HepG2 (cell line): ENCODE measurements around the gene GRK3. TPM values are rescaled to one million over a fixed set of nuclear protein-coding genes. Genes with fewer than 3 reads are reported as not detected.

ENCODE experiments used
- BRCA1 ChIP-seq: sonication (generic); formaldehyde crosslinking; IDR thresholded peaks from 2 replicates; pipeline ENCODE4 v1.4.0; 2020; ENCODE audit warnings: missing genetic modification reagents
- ETV5 ChIP-seq: IDR thresholded peaks from 2 replicates; pipeline ENCODE4 v1.6.1; 2018; ENCODE audit warnings: missing biosample characterization, missing genetic modification reagents, inconsistent platforms, borderline replicate concordance
- FOXO1 ChIP-seq: sonication (generic); formaldehyde crosslinking; IDR thresholded peaks from 2 replicates; pipeline ENCODE4 v1.4.0; 2020; ENCODE audit warnings: missing genetic modification reagents
- GFI1 ChIP-seq: sonication (generic); formaldehyde crosslinking; IDR thresholded peaks from 2 replicates; pipeline ENCODE4 v1.5.0; 2020; ENCODE audit warnings: missing genetic modification reagents, mild to moderate bottlenecking, borderline replicate concordance
- HES4 ChIP-seq: sonication (generic); formaldehyde crosslinking; IDR thresholded peaks from 2 replicates; pipeline ENCODE4 v1.9.0; 2021; ENCODE audit warnings: mild to moderate bottlenecking, missing genetic modification reagents, borderline replicate concordance
- HNF4A ChIP-seq: sonication (generic); formaldehyde crosslinking; IDR thresholded peaks from 2 replicates; pipeline ENCODE4 v1.4.0; 2020; ENCODE audit warnings: missing genetic modification reagents
- IRF1 ChIP-seq: sonication (generic); formaldehyde crosslinking; IDR thresholded peaks from 2 replicates; pipeline ENCODE4 v1.4.0; 2020; ENCODE audit warnings: low read depth, mild to moderate bottlenecking, missing genetic modification reagents
- MAZ ChIP-seq, 2 experiments: sonication (generic) in 1 of 2; formaldehyde crosslinking in 1 of 2; IDR thresholded peaks; 2 replicates each; pipeline versions ENCODE4 v1.5.0 to v1.6.1; 2012 to 2020; ENCODE audit warnings: low read depth in 2 of 2, mild to moderate bottlenecking in 2 of 2, borderline replicate concordance in 1 of 2, improper control_type of control experiment in 1 of 2, low read length in 1 of 2, missing genetic modification reagents in 1 of 2, moderate library complexity in 1 of 2
- NFIB ChIP-seq: sonication (generic); formaldehyde crosslinking; IDR thresholded peaks from 2 replicates; pipeline ENCODE4 v1.9.0; 2021; ENCODE audit warnings: missing genetic modification reagents, mild to moderate bottlenecking, borderline replicate concordance
- NR3C1 ChIP-seq: sonication (generic); formaldehyde crosslinking; IDR thresholded peaks from 2 replicates; pipeline ENCODE4 v1.4.0; 2020; ENCODE audit warnings: missing genetic modification reagents
- PAWR ChIP-seq: sonication (generic); formaldehyde crosslinking; IDR thresholded peaks from 2 replicates; pipeline ENCODE4 v1.4.0; 2020; ENCODE audit warnings: missing genetic modification reagents, mild to moderate bottlenecking, borderline replicate concordance
- PRDM15 ChIP-seq: sonication (generic); formaldehyde crosslinking; IDR thresholded peaks from 2 replicates; pipeline ENCODE4 v1.4.0; 2020; ENCODE audit warnings: missing genetic modification reagents
- PRPF4 ChIP-seq: fragments of 200-400 bp; formaldehyde crosslinking; IDR thresholded peaks from 2 replicates; pipeline ENCODE4 v1.6.1; 2016; ENCODE audit warnings: low read length, low read depth; ENCODE audit not compliant: poor library complexity, severe bottlenecking
- SRSF1 ChIP-seq: fragments of 200-400 bp; formaldehyde crosslinking; optimal IDR thresholded peaks from 2 replicates; pipeline ENCODE3; 2017; ENCODE audit warnings: mild to moderate bottlenecking, low read depth, low read length, moderate library complexity
- SRSF9 ChIP-seq: fragments of 200-400 bp; formaldehyde crosslinking; IDR thresholded peaks from 2 replicates; pipeline ENCODE4 v1.6.1; 2018; ENCODE audit warnings: borderline replicate concordance, mild to moderate bottlenecking, low read depth, low read length; ENCODE audit not compliant: insufficient read depth, poor library complexity, severe bottlenecking
- ZEB1 ChIP-seq: IDR thresholded peaks from 2 replicates; pipeline ENCODE4 v1.6.1; 2012; ENCODE audit warnings: mild to moderate bottlenecking, low read depth, inconsistent platforms; ENCODE audit not compliant: insufficient replicate concordance
- ZFP91 ChIP-seq: sonication (generic); formaldehyde crosslinking; IDR thresholded peaks from 2 replicates; pipeline ENCODE4 v1.9.0; 2022; ENCODE audit warnings: missing genetic modification reagents, mild to moderate bottlenecking, borderline replicate concordance
- ZNF124 ChIP-seq: sonication (generic); formaldehyde crosslinking; IDR thresholded peaks from 2 replicates; pipeline ENCODE4 v1.4.0; 2020; ENCODE audit warnings: missing genetic modification reagents
- ZNF205 ChIP-seq: IDR thresholded peaks from 2 replicates; pipeline ENCODE4 v1.6.1; 2018; ENCODE audit warnings: missing biosample characterization, missing genetic modification reagents
- ZNF260 ChIP-seq: sonication (generic); formaldehyde crosslinking; IDR thresholded peaks from 2 replicates; pipeline ENCODE4 v1.4.0; 2020; ENCODE audit warnings: missing genetic modification reagents, low read depth, mild to moderate bottlenecking, borderline replicate concordance
- ZNF432 ChIP-seq: sonication (generic); formaldehyde crosslinking; IDR thresholded peaks from 2 replicates; pipeline ENCODE4 v1.5.0; 2020; ENCODE audit warnings: missing genetic modification reagents, mild to moderate bottlenecking, borderline replicate concordance
- ZNF709 ChIP-seq: sonication (generic); formaldehyde crosslinking; IDR thresholded peaks from 2 replicates; pipeline ENCODE4 v1.5.0; 2020; ENCODE audit warnings: mild to moderate bottlenecking, missing genetic modification reagents
- ZNF777 ChIP-seq: sonication (generic); formaldehyde crosslinking; IDR thresholded peaks from 2 replicates; pipeline ENCODE4 v1.4.0; 2020; ENCODE audit warnings: missing genetic modification reagents
- polyA plus RNA-seq, 8 experiments: library from polyadenylated mRNA; depleted of rRNA in 3 of 8; stranded (reverse) in 7 of 8; unstranded in 1 of 8; fragments of >200 nt; fragmentation: Illumina TruSeq in 4 of 8; extraction: Trizol in 4 of 8; gene quantifications; 2 replicates each; pipeline versions ENCODE4 v1.2.1 to v1.2.3, GENCODE V29; 2011 to 2016; ENCODE audit warnings: low read depth in 4 of 8, missing spikeins in 1 of 8, mixed read lengths in 1 of 8; ENCODE audit not compliant: insufficient read depth in 1 of 8
- total RNA-seq, 5 experiments: library from RNA; depleted of rRNA; stranded (reverse); fragments of >200 nt; fragmentation: Illumina TruSeq; extraction: Trizol; gene quantifications; 2 replicates each; pipeline ENCODE4 v1.2.3, GENCODE V29; 2016; ENCODE audit warnings: low read depth in 1 of 5

Gene GRK3
- total and polyA plus RNA-seq, 2 of the 13 experiments (the other 11 are each of a cell fraction or from before 2014, with no cell fraction given), result 8.5 to 16.7 TPM

DNA sequence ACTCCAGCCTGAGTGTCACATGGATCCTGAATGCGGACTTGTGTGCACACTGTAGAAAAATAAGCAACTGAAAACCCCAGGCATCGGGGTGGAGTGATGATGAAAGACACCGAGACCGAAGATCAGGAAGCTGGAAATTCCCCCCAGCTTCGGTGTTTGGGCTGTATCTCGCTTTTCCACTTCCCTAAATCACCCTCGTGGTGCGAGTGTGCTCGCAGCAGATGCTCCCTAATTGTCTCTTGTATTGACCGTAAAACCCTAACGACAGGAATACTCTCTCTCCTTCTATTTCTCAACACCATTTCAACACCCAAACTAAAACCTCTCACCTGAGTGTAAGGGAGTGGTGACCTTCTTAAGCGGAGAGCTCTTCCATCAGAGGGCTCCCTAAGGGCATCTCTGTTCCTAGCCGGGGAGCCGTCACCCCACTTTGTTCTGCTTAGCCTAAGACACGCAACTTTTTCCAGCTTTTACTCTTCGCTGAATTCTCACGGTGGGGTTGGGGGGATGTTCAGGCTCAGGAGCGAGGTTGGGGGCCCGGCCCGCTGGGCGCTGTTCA is 635 bp upstream of the GRK3 start (continued):
- no peak for TF ChIP-seq ZFP91 (CRISPR knock-in tag)
- TF ChIP-seq SRSF1, result no peak
- TF ChIP-seq BRCA1 (CRISPR knock-in tag), result no peak
- peak; percentile 82 for TF ChIP-seq ZEB1
- no peak for TF ChIP-seq ZNF124 (CRISPR knock-in tag)
- no peak for TF ChIP-seq IRF1 (CRISPR knock-in tag)
- no peak for TF ChIP-seq ZNF777 (CRISPR knock-in tag)
- no peak for TF ChIP-seq ZNF205
- no peak for TF ChIP-seq SRSF9
- TF ChIP-seq MAZ (IDR thresholded peaks at IDR 0.05; ENCODE audit: borderline replicate concordance, low read depth, low read length), result no peak
- TF ChIP-seq MAZ (CRISPR knock-in tag; IDR thresholded peaks at IDR 0.05; ENCODE audit: low read depth), result peak; percentile 11; the same call in 1 of the 2 replicates
- peak; percentile 42; the same call in 1 of the 2 replicates for TF ChIP-seq ETV5 (CRISPR knock-in tag)
- no peak for TF ChIP-seq NR3C1 (CRISPR knock-in tag)
- TF ChIP-seq HES4 (CRISPR knock-in tag), result no peak
- TF ChIP-seq HNF4A (CRISPR knock-in tag), result peak; percentile 18; the same call in 1 of the 2 replicates
- no peak for TF ChIP-seq PRDM15 (CRISPR knock-in tag)
- 0 out of 2 replicates have a peak, but pooled peaks have one; percentile 30 for TF ChIP-seq ZNF709 (CRISPR knock-in tag)
- TF ChIP-seq ZNF260 (CRISPR knock-in tag), result no peak
- TF ChIP-seq ZNF432 (CRISPR knock-in tag), result no peak
- no peak for TF ChIP-seq NFIB (CRISPR knock-in tag)
- no peak for TF ChIP-seq PAWR
- no peak for TF ChIP-seq FOXO1 (CRISPR knock-in tag)
- TF ChIP-seq GFI1, result no peak
- no peak for TF ChIP-seq PRPF4
